ENCODE data around the gene MTCH1.
A peak's percentile ranks its signal among the peaks of the same experiment; 100 is the strongest.

The MTCH1 gene

DNA sequence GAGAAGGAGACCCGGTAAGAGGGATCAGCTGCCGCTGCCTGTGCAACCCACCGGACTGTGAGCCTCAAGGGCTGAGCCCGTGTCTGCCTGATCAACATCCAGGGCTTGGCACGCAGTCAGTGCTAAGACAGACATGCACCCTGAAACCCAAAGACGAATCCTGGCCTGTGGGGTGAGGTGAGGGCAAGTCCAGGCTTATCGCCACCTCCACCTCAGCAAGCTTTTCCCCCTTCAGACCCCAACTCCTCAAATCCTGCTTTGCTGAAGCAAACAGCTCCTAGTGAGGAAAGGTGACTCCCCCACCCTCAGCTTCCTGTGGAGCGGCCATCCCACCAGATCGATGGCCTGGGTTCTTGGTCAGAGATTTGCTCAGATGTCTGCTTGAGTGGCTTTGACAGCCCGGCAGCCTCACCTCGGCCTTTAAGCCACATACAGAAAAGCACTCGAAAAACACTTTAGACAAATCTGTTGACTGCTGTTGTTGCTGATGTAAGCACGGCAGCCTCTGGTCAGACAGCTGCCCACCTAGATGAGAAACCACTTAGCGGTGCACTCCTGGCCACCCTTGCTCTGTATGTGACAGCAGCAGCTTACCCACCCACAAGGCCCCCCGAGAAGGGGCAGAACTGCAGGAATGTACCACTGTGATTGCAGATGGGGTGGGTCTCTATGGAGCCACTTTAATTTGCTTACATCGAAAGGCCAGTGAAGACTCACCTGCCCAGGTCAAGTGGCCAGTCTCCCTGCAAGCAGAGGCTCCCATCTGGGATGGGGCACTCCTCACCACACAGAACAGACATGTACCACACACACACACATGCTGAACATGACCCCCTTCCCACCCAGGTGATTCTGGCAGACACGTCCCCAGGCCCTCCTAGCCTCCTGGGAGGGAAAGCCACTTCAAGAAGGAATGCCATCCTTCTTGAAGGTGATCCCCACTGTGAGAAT lies 14.8 kb downstream of the MTCH1 start:
- no peak for DNase-seq (ENCODE audit: low read depth in 2 of 2)

DNA sequence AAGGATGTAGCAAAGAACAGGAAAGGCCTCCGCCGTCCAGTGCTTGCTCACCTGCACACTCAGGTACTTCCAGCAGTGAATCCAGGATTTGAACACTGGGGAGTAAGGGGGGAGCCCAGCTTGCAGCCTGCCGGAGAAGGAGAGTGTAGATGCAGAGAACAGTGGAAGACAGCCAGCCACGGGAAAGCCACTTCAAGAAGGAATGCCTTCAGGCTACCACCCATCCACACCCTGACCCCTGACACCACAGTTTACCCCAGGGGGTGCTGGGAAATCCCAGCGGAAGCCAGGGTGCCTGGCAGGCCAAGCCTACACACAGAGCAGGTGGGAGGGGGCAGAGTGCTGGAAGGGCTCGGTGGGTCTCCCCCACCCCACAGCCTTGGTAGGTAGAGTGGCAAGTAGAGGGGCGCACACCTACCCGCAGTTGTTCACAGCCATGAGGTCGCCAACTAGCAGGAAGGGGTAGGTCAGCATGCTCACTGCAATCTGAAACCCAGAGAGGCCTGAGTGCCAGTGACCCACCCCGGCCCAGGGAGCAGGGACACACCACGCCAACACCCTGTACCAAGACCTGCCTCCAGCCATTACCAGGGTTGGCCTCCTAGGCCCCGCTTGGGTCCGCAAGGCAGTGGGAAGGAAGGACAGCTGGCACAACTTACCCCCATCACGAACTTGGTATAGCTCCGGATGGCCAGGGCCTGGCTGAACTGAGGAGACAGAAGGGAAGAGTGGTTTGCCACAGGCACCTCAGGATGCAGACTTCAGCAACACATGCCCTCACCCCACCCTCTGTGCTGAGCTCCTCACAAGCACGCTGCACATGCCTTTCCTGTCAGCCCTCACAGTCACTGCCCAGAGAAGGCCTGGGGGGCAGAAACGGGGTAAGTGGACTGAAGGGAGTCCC lies 15.8 kb downstream of the MTCH1 start:
- DNase-seq (ENCODE audit: low read depth in 2 of 2), result no peak

DNA sequence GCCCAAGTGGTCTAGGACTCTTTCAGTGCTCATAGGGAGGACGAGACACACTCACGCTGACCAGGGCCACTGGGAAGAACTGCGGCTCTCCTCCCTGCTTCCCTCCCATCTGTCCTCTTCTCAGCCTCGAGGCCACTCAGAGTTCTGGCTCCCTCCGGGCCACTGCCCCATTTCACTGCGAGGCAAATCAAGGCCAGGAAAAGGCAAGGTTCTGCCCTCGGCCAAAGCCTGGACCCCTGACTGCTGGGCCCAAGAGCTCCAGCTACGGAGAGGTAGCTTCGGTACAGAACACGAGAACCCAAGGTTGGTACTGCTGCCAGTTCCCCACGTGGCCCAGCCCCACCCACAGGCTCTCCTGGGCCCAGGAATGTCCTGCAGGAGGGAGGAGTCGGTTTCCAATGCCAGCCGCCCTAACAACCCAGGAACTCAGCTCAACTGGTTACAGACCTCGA lies 16.7 kb downstream of the MTCH1 start:
- DNase-seq (ENCODE audit: low read depth in 2 of 2), result no peak

DNA sequence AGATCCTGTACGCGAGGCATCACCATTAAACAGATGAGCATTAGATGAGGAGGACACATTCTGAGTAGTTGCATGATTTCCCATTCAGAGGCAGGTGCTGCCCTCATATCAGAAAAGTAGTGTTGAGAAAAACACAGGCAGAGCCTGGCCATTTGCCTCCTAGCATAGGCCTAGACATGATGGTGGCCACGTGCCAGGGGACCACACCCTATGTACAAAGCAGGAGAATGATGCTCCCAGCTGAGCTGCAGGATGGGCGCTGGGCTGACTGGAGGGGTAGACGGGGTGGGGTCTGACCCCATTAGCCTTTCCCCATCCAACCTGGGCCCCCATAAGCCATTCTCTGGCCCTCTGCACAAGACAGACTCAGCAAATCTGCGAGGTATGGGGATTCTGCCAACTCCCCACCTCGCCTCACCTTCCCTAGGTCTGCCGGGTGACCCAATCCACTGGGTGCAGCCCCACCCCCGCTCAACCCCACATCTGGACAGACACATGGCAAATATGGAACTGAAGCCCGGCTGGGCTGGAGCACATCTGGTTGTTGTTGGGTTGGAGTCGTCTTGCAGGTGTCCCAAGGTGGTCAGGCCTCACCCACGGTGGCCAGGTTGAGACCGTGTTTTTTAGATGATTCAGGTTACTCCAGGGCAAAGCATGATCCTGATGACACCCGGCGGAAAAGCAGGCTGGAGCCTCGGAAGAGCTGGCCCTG lies 17.6 kb downstream of the MTCH1 start:
- no peak for DNase-seq (ENCODE audit: low read depth in 2 of 2)

DNA sequence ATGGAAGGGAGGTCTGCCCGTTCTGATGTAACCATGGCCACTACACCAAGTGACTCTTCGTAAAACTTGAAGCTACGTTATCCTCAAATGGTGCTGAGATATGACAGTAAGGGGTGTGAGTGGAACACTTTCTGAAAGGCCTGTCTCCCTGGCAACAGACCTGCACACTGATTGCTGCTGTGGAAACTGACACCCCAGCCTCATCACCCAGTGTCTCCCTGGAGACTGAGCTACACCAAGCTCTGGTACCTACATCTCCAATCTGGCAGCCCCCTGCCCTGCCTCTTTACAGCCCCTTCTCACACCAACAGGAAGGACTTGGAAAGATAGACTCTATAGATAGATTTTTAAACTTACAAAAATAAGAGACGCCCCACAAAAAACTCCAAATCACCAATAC lies 18.2 kb downstream of the MTCH1 start:
- DNase-seq (ENCODE audit: low read depth in 2 of 2), result no peak

DNA sequence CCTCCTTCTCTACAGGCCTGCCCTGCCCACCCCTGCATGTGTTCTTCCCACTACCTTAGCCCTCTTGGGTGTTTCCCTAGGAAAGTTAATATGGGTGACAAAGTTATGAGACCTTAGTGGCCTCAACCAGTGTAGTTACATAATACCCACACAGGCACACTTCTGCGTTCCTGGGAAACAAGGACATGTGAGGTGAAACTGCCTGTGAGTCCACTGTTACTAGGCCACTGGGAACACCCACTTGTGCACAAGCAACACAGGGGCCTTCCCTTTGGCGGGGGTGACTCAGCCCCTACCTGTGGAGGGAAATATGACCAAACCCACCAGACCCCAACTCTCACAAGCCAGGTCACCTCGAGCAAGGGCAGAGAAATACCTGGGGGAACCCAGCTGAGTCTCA lies 18.7 kb downstream of the MTCH1 start:
- no peak for DNase-seq (ENCODE audit: low read depth in 2 of 2)

DNA sequence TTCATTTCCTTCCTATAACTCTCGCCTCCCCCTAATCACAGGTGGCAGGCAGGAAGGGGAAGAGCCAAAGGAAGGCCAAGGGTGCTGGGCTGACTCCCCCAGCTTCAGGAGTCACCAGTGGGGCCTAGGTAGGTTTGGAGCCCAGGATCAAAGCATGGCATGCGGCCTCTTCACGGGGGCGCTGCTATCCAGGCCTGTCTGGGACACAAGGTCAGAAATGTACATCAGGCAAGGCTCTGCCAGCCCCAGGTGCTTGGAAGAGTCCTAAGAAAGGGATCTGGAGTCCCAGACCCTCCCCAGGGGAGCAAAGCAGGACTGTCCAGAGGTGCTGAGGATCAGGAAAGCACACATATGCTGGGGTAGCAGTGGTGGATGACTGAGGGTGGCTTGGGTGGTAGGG lies 21.1 kb downstream of the MTCH1 start:
- DNase-seq (ENCODE audit: low read depth in 2 of 2), result no peak

DNA sequence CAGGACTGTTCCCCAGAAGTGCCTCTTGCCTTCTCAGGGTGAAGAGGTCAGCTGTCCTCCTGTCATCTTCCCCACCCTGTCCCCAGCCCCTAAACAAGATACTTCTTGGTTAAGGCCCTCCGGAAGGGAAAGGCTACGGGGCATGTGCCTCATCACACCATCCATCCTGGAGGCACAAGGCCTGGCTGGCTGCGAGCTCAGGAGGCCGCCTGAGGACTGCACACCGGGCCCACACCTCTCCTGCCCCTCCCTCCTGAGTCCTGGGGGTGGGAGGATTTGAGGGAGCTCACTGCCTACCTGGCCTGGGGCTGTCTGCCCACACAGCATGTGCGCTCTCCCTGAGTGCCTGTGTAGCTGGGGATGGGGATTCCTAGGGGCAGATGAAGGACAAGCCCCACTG lies 21.6 kb downstream of the MTCH1 start:
- DNase-seq (ENCODE audit: low read depth in 2 of 2), result no peak

DNA sequence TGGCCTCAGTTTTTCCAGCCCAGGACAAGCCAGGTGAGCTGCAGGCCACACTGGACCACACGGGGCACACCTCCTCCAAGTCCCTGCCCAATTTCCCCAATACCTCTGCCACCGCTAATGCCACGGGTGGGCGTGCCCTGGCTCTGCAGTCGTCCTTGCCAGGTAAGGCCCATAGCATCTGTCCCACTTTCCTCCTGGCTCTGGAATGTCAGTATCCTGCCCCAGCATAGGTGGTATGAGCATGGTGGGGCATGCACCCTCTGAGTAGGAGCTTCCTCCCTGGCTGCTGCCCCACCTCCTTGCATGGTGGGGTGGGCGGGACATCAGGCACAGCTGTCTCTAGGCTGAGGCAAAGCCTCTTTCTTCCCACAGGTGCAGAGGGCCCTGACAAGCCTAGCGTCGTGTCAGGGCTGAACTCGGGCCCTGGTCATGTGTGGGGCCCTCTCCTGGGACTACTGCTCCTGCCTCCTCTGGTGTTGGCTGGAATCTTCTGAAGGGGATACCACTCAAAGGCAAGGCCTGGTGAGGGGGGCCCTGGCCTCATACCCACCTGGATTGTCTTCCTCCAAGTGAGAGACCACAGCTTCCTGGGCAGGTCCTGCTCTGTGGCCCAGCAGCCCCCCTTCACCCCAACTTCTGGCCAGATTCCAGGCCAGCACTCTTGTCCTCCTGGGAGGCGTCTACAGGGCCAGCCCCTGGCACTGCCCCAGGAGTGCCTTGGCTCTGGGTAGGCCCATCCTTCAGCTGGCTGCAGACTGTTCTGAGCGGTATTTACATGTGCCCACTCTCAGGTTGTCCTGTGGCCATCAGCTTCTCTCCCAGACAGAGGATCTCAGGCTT lies 22.3 kb downstream of the MTCH1 start:
- DNase-seq (ENCODE audit: low read depth in 2 of 2), result no peak

DNA sequence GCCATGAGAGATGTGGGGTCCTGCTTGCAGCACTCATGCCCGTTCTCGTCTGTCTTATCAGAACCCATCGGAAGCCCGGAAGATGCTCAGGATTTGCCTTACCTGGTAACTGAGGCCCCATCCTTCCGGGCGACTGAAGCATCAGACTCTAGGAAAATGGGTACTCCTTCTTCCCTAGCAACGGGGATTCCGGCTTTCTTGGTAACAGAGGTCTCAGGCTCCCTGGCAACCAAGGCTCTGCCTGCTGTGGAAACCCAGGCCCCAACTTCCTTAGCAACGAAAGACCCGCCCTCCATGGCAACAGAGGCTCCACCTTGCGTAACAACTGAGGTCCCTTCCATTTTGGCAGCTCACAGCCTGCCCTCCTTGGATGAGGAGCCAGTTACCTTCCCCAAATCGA lies 23.1 kb downstream of the MTCH1 start:
- peak; percentile 38 to 58 for DNase-seq (ENCODE audit: low read depth in 2 of 2)

DNA sequence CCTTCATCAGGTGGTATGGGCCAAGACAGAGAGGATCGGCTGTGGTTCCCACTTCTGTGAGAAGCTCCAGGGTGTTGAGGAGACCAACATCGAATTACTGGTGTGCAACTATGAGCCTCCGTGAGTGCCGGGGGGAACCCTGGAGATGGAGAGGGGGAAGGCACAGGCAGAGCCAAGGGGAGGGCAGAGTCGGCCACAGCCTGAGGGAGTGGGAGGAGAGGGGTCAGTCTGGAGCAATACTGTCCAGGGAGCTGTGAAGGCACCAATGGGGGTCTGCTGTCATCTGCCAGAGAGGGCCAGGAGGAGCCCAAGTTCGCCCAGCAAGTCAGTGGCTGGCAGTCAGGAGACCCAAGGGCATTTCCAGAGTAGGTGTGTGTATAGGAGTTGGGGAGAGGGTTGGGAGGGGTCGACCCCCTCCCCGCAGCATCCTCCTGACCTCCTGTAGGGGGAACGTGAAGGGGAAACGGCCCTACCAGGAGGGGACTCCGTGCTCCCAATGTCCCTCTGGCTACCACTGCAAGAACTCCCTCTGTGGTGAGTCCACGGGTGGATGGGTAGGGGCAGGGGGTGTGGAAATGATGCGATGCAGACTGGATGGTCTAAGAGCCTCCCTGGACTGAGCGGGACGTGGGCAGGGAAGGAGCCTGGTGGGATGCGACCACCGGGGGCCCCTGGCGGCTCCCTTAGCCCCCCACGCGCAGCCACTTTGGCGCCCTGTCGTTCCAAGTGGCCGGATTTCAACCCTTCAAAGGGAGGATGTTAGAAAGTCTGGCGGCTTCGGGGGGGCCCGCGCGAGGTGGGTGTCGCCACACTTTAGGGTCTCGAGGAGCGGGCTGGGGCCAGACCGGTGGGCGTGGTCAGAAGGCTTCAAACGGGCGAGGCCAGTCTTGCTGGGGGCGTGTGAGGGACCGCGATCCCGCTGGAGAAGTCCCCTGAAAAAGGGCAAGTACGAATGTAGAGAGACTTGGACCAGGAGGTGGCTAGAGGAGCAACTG lies 24.3 kb downstream of the MTCH1 start:
- DNase-seq (ENCODE audit: low read depth in 2 of 2), result no peak

DNA sequence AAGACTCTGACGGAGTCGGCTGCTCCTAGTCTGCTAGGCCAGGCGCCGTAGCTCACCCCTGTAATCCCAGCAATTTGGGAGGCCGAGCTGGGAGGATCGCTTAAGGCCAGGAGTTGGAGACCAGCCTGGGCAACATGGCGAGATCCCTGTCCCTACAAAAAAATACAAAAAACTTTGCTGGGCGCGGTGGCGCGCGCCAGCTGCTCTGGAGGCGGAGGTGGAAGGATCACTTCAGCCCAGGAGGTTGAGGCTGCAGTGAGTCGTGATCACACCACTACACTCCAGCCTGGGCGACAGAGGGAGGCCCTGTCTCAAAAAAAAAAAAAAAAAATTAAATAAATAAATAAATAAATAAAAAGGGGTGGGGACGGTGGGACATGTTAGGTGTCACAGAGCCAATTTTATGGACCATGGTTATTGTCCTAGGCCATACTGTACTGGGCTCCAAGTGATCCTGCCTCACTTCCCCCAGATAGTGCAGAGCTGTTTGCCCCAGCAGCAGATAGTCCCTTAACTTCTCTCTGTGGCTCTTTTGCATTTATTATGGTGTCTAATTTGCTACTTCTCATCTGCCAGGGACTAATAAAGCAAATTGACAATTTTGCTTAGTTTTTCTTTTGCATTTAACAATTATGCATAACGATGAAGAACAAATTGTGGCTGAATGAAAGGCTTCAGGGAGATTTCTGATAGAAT lies 26.3 kb downstream of the MTCH1 start:
- DNase-seq (ENCODE audit: low read depth in 2 of 2), result no peak

DNA sequence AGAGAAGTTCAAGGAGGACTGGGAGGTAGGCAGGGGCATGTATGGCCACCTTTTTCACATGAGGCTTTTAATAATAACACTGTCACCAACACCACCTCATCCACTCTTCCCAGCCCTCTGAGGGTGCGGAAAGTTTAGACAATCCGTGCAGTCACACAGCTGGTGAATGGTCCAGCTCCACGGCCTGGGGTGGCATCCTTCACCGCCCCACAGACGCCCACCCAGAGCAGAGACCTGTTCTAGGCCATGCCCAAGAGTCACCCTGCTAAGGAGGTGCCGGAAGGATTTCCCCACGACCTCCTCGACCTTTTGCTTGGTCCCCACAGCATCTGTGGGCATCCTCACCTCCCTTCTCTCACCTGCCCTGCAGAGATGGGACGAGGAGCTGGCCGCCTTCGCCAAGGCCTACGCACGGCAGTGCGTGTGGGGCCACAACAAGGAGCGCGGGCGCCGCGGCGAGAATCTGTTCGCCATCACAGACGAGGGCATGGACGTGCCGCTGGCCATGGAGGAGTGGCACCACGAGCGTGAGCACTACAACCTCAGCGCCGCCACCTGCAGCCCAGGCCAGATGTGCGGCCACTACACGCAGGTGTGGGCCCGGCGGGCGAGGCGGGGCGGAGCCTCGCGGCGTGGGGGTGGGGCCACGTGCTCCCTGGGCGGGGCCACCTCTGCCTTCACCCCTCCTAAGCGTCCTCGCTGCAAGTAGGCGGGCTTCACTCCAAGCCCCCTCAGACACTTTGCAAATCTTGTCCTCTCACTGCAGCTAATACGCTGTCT lies 27.0 kb downstream of the MTCH1 start:
- no peak for DNase-seq (ENCODE audit: low read depth in 2 of 2)

DNA sequence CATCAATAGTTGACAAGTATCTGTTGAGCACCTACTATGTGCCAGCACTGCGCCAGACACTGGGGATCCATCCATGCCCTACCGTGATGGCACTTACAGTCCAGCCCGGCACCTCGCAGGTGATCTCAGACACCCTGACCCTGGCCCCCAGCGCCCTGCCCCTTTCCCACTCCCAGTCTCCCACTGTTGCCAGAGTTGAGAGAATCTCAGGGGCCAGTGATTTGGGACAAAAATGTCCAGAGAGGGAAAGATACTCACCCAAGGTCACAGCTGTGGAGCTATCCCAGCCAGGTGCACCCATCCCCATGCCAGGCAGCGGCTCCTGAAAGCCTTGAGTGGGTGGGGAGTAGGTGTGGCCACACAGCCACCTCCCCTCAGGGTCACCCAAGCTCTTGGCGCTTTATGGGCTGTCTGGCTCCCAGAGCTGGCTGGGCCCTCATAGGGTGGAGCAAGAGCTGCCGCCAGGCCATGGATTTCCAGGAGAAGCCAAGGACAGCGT lies 28.2 kb downstream of the MTCH1 start:
- no peak for DNase-seq (ENCODE audit: low read depth in 2 of 2)

DNA sequence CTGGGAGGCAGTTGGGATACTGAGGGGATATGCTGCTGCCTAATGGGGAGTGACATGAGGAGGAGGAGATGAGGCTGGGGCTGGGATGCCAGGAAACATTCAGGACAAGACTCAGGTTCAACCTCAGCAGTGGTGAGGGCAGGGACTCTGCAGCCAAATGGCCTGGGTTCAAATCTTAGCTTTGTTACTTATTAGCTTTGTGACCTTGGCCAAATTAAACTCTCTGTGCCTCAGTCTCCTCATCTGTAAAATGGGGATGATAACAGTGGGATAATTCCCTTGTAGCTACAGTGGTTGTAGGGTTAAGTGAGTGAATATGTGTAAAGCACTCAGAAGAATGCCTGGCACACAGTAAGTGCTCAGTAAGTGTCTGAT lies 29.6 kb downstream of the MTCH1 start:
- no peak for DNase-seq (ENCODE audit: low read depth in 2 of 2)

DNA sequence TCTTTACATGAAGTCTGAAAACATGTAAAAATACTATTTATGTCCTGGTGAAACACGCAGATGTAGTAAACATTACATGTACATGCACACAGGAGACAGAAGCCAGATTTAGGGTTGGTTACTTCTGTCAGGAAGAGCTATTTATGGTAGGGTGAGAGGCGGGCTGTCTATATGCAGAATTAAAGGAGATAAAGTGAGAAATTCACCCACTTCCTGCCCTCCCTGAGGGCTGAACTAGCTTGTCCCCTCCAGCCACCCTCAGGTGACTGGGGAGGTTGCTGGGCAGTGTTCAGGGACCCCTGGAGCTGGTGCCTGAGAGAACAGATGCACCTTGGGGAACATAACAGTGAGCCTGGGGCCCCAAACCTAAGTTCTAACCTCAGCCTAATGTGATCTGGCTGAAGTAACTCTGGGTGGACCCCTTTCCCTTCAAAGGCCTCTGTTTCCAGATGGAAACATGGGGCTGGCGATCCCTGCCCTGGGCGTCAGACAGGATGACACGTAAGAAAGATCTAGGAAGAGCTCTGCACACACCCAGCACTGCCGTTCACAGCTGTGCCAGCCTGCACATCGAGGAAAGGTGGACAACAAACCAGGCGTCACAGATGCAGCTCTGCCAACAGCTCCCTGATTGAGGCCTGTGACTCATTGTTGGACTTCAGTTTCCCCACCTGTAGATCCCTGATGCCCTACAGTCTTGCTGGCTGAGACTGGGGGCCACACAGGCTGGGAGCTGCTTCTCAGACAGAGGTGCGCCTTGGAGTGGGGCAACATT lies 30.1 kb downstream of the MTCH1 start:
- DNase-seq (ENCODE audit: low read depth in 2 of 2), result no peak

DNA sequence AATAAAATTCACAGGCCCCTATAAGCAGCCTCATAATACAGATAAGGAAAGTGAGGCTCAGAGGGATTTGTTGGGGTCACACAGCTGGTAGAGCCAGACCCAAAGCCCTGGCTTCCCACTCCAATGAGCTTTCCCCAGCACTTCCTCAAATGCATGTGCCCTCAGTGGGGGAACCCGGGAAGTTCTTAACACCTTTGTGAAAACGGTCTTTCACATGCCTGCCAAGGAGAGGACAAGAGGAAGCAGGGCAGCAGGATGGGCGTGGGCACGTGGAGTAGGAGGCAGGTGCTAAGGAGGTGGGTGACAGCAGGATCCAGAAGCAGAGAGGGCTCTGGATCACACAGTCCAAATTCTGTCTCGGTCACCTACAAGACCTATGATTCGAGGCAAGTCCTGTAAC lies 30.9 kb downstream of the MTCH1 start:
- DNase-seq (ENCODE audit: low read depth in 2 of 2), result no peak

All from stimulated activated CD8-positive, alpha-beta memory T cell treated with anti-CD3 and anti-CD28 coated beads, Interleukin-2, amount 100 ng/mL, for 48 hours (primary cell).